DND-41 (cell line): ENCODE data around the gene RGS14.

Experiments used
- EZH2 ChIP-seq: IDR thresholded peaks from 3 replicates; pipeline ENCODE4 v1.6.1; 2012; ENCODE audit warnings: borderline replicate concordance, low read depth, mild to moderate bottlenecking, moderate library complexity, low read length, inconsistent platforms; ENCODE audit not compliant: severe bottlenecking
- TF ChIP-seq, protein P1 (sequence below): IDR thresholded peaks from 2 replicates; pipeline ENCODE4 v1.5.1; 2012; ENCODE audit warnings: borderline replicate concordance, low read length, moderate library complexity, mild to moderate bottlenecking; ENCODE audit not compliant: poor library complexity, severe bottlenecking; ENCODE audit errors: extremely low read depth

DNA sequence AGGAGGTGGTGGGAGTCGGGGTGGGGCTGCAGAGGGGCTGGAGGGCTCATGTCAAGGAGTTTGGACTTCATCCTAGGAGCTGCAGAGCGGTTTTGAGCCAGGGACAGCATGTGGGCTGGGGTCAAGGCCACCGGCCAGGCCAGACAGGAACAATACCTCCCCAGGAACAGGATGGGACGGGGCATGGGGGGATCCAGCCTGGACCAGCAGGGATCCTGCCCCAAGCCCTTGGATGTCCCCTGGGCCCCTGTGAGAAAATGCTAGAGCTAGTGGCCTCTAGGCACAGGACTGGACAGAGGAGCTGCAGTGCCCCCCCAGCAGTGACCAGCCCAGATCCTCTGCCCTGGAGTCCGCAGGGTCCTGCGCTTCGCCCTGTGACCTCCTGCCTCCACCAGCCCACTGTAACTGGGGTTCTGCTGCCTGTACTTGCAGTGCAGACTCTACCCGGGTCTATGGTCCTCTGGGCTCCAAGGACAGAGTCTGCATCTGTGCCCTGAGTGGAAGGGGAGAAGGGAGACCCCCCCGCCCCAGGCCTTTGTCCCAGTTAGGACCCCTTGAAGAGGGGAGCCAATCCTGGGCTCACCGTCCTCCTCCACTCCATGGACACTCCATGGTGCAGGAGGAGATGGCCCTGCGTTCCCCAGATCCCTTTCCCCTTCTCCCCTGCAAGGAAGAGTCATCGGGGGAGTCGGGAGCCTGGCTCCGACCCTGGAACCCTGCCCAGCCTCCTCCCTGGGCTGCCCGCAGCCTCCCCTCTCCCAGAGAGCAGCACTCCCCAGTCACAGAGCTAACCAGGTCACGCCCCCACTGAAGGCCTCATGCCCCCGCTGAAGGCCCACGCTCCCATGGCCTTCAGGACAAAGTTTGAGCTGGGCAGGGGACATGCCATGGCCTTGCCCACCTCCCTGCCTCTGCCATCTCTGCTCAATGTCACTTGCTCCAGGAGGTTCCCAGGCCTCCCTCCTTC lies 43.1 kb upstream of the RGS14 start:
- TF ChIP-seq, protein P1, sequence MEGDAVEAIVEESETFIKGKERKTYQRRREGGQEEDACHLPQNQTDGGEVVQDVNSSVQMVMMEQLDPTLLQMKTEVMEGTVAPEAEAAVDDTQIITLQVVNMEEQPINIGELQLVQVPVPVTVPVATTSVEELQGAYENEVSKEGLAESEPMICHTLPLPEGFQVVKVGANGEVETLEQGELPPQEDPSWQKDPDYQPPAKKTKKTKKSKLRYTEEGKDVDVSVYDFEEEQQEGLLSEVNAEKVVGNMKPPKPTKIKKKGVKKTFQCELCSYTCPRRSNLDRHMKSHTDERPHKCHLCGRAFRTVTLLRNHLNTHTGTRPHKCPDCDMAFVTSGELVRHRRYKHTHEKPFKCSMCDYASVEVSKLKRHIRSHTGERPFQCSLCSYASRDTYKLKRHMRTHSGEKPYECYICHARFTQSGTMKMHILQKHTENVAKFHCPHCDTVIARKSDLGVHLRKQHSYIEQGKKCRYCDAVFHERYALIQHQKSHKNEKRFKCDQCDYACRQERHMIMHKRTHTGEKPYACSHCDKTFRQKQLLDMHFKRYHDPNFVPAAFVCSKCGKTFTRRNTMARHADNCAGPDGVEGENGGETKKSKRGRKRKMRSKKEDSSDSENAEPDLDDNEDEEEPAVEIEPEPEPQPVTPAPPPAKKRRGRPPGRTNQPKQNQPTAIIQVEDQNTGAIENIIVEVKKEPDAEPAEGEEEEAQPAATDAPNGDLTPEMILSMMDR: no peak
- TF ChIP-seq EZH2: no peak
